K562 (cell line): ENCODE data around the gene EAF1. TPM values are rescaled to one million over a fixed set of nuclear protein-coding genes. Genes with fewer than 3 reads are reported as not detected.

ENCODE experiments used
- ATAC-seq: fragments of 200-7000 bp; cut with Tn5 transposase; 3 replicates; pipeline ENCODE4 v1.9.1; 2020; ENCODE audit warnings: moderate library complexity
- BruUV-seq: library from RNA; stranded (reverse); fragments of 400-500 nt; replicated peaks from 2 replicates; lab custom pipeline; 2021; lab: Mats Ljungman, UMichigan
- CTCF ChIA-PET: fragments of 300-600 bp; formaldehyde crosslinking; extraction: SDS; loops from one replicate; lab custom pipeline; 2021; ENCODE audit warnings: low intra/inter-chr PET ratio; lab: Yijun Ruan, JAX
- POLR2A ChIA-PET: fragments of 300-600, 350-650 bp; sonication (Branson Sonifier 250); formaldehyde crosslinking; extraction: SDS; loops from one replicate; lab custom pipeline; 2021; ENCODE audit warnings: antibody characterized with exemption, inconsistent platforms; lab: Yijun Ruan, JAX
- DNase-seq, 4 experiments: peaks; one replicate each; pipeline versions ENCODE4 v3.0.0 to v3.0.0-alpha.2; 2011 to 2018; ENCODE audit warnings: low spot score in 3 of 4, mixed read lengths in 3 of 4; ENCODE audit errors: extremely low read depth in 1 of 4
- FAIRE-seq: peaks from 2 replicates; lab custom pipeline; 2011; peaks lifted over from hg19 to GRCh38; lab: Jason Lieb, UNC
- H2AFZ ChIP-seq: 2 replicates; pipeline ENCODE4 v1.6.0; 2011; ENCODE audit warnings: low read depth, low read length, control low read depth, inconsistent platforms
- H3K27ac ChIP-seq: fragments of 200-600 bp; 3 replicates; pipeline ENCODE4 v1.8.0; 2011; ENCODE audit warnings: low read depth, mild to moderate bottlenecking, control low read depth, inconsistent platforms, low read length, moderate library complexity, mixed read lengths; ENCODE audit errors: extremely low read depth
- H3K27me3 ChIP-seq, 2 experiments: fragments of 300-600 bp in 1 of 2; 2 replicates in 1 of 2; 3 replicates in 1 of 2; pipeline versions ENCODE4 v1.6.0 to v1.8.0; 2011; ENCODE audit warnings: inconsistent platforms in 2 of 2, low read length in 2 of 2, mild to moderate bottlenecking in 1 of 2, mixed read lengths in 1 of 2, moderate library complexity in 1 of 2; ENCODE audit not compliant: control insufficient read depth in 2 of 2, insufficient read depth in 2 of 2
- H3K36me3 ChIP-seq: fragments of 300-600 bp; 3 replicates; pipeline ENCODE4 v1.8.0; 2011; ENCODE audit warnings: mild to moderate bottlenecking, low read length, inconsistent platforms; ENCODE audit not compliant: control insufficient read depth, insufficient read depth
- H3K4me1 ChIP-seq, 2 experiments: fragments of 200-600 bp in 1 of 2; replicated peaks in 1 of 2; 2 replicates in 1 of 2; 3 replicates in 1 of 2; pipeline versions ENCODE4 v1.5.1 to v1.8.0; 2011; ENCODE audit warnings: inconsistent platforms in 2 of 2, low read length in 2 of 2, mild to moderate bottlenecking in 1 of 2, mixed read lengths in 1 of 2, moderate library complexity in 1 of 2; ENCODE audit not compliant: control insufficient read depth in 2 of 2, insufficient read depth in 2 of 2
- H3K4me2 ChIP-seq: 2 replicates; pipeline ENCODE4 v1.6.1; 2011; ENCODE audit warnings: low read length, control low read depth, inconsistent platforms, mixed read lengths; ENCODE audit not compliant: insufficient read depth
- H3K4me3 ChIP-seq: fragments of 200-600 bp; sonication (generic), shearing (Covaris generic); 2 replicates; pipeline ENCODE4 v1.5.1; 2016; ENCODE audit warnings: control low read depth, inconsistent platforms
- H3K79me2 ChIP-seq: fragments of 200-600 bp; 3 replicates; pipeline ENCODE4 v1.8.0; 2011; ENCODE audit warnings: low read length, inconsistent platforms; ENCODE audit not compliant: control insufficient read depth, insufficient read depth
- H3K9ac ChIP-seq, 2 experiments: 2 replicates each; pipeline versions ENCODE4 v1.6.0 to v1.6.1; 2011; ENCODE audit warnings: low read depth in 2 of 2, low read length in 2 of 2, control low read depth in 1 of 2, inconsistent platforms in 1 of 2, mild to moderate bottlenecking in 1 of 2, mixed read lengths in 1 of 2; ENCODE audit not compliant: insufficient read depth in 1 of 2
- H3K9me1 ChIP-seq: one replicate; pipeline ENCODE4 v1.6.0; 2011; ENCODE audit warnings: inconsistent platforms, mild to moderate bottlenecking, low read length, moderate library complexity; ENCODE audit not compliant: control insufficient read depth, insufficient read depth
- H3K9me3 ChIP-seq: replicated peaks from 2 replicates; pipeline ENCODE4 v1.5.1; 2011; ENCODE audit warnings: low read depth, low read length, inconsistent platforms; ENCODE audit not compliant: control insufficient read depth, insufficient read depth
- H4K20me1 ChIP-seq: replicated peaks from 2 replicates; pipeline ENCODE4 v1.6.1; 2011; ENCODE audit warnings: low read length, inconsistent platforms, mixed read lengths; ENCODE audit not compliant: control insufficient read depth, insufficient read depth
- BCL6 ChIP-seq: fragments of 250-450 bp; sonication (Bioruptor Pico); IDR thresholded peaks from 2 replicates; pipeline ENCODE4 v1.4.0; 2020
- BCOR ChIP-seq: fragments of 450-650 bp; IDR thresholded peaks from 2 replicates; pipeline ENCODE4 v1.6.1; 2016
- ELF1 ChIP-seq: fragments of 200-800 bp; sonication (Bioruptor generic); IDR thresholded peaks from 2 replicates; pipeline ENCODE4 v1.6.1; 2016; ENCODE audit warnings: missing genetic modification characterization, missing compliant biosample characterization
- KDM1A ChIP-seq, 2 experiments: fragments of 450-650 bp; IDR thresholded peaks; 2 replicates each; pipeline ENCODE4 v1.6.1; 2016; ENCODE audit warnings: mild to moderate bottlenecking in 2 of 2
- RBM25 ChIP-seq: fragments of 200-400 bp; formaldehyde crosslinking; IDR thresholded peaks from 2 replicates; pipeline ENCODE4 v1.6.1; 2018; ENCODE audit warnings: low read length, low read depth, moderate library complexity; ENCODE audit not compliant: severe bottlenecking
- REST ChIP-seq, 2 experiments: fragments of 450-650 bp; formaldehyde crosslinking in 1 of 2; IDR thresholded peaks; 2 replicates each; pipeline versions ENCODE4 v1.4.0 to v1.6.1; 2014 to 2020; ENCODE audit warnings: mild to moderate bottlenecking in 2 of 2, borderline replicate concordance in 1 of 2, low read depth in 1 of 2
- TARDBP ChIP-seq: fragments of 450-650 bp; IDR thresholded peaks from 2 replicates; pipeline ENCODE4 v1.6.1; 2016
- UBTF ChIP-seq, 2 experiments: IDR thresholded peaks; 2 replicates each; pipeline ENCODE4 v1.6.1; 2012; ENCODE audit warnings: improper control_type of control experiment in 2 of 2, low read depth in 2 of 2, low read length in 2 of 2, borderline replicate concordance in 1 of 2
- ZNF280A ChIP-seq: fragments of 450-650 bp; IDR thresholded peaks from 2 replicates; pipeline ENCODE4 v1.6.1; 2018; ENCODE audit warnings: mild to moderate bottlenecking, low read depth; ENCODE audit not compliant: partially characterized antibody
- ZNF347 ChIP-seq: fragments of 450-650 bp; formaldehyde crosslinking; IDR thresholded peaks from 2 replicates; pipeline ENCODE4 v1.4.0; 2020; ENCODE audit warnings: low read depth, mild to moderate bottlenecking, moderate library complexity
- ZNF778 ChIP-seq: fragments of 450-650 bp; formaldehyde crosslinking; IDR thresholded peaks from 2 replicates; pipeline ENCODE4 v1.4.0; 2020; ENCODE audit warnings: mild to moderate bottlenecking, moderate library complexity
- in situ Hi-C: fragments of 300-500 bp; cut with MboI; formaldehyde crosslinking; loops from 4 replicates; pipeline ENCODE4 v1.15.0; 2018; ENCODE audit warnings: inconsistent platforms, mixed read lengths
- intact Hi-C: fragments of 100-400 bp; cut with micrococcal nuclease; formaldehyde crosslinking; loops from 2 replicates; pipeline ENCODE4 v1.14.2; 2022
- polyA plus RNA-seq, 8 experiments: library from polyadenylated mRNA; depleted of rRNA in 4 of 8; stranded (reverse) in 5 of 8; unstranded in 3 of 8; fragments of >200 nt; fragmentation: Nextera tagmentation in 2 of 8; fragmentation: Illumina TruSeq in 1 of 8; extraction: Ambion mirVana in 2 of 8; extraction: Trizol in 1 of 8; gene quantifications; 2 replicates each; pipeline versions ENCODE4 v1.2.1 to v1.2.3, GENCODE V29; 2011 to 2014; ENCODE audit warnings: inconsistent platforms in 1 of 8, missing spikeins in 1 of 8
- total RNA-seq, 7 experiments: library from RNA; depleted of rRNA in 6 of 7; stranded (reverse); fragments of >200 nt in 6 of 7; fragmentation: Illumina TruSeq in 2 of 7; extraction: Trizol in 2 of 7; gene quantifications; 2 replicates each; pipeline versions ENCODE4 v1.2.1 to v1.2.3, GENCODE V29; 2011 to 2021; ENCODE audit warnings: low replicate concordance in 1 of 7

The EAF1 gene
- total and polyA plus RNA-seq, 9 of the 15 experiments (the other 6 are each of a cell fraction or from before 2014, with no cell fraction given), result 7.0 to 26.8 (median 20.4) TPM

GRCh38 chr3:15454965-15455364, 27.6 kb downstream of the EAF1 start:
- Histone ChIP-seq H3K36me3 (no peaks in the 10 kb centered on the region), H3K4me2 (no peak overlapping the region), H3K9me3 (no peaks in the 10 kb centered on the region), H4K20me1 (no peaks in the 10 kb centered on the region), H3K9me1 (no peaks in the 10 kb centered on the region), H3K27me3 (peaks cover 2 to 10% of the 10 kb centered on the region in 2 experiments; a peak in 3 of 5 replicates), H3K4me1 (0 out of 5 replicates have a peak, but pooled peaks cover 0 to 3% of the 10 kb centered on the region in 2 experiments), H3K79me2 (no peaks in the 10 kb centered on the region), H3K4me3 (no peak overlapping the region), H2AFZ (no peak overlapping the region), H3K27ac (no peak overlapping the region)
- ChIA-PET CTCF (interaction anchor here (0.6 to 0.7 kb wide), 2 partner anchors 103 to 1566 kb away, joined by 3 read pairs; no protein-coding TSS in a partner anchor), POLR2A (interaction anchor here (0.9 to 1.9 kb wide), 2 partner anchors 12 kb away, joined by 3 to 8 read pairs; no protein-coding TSS in a partner anchor)
- no TSS peak for BruUV-seq
- FAIRE-seq (no peak), DNase-seq (no peak), ATAC-seq (no peak)
- TF ChIP-seq UBTF (IDR thresholded peaks at IDR 0.05; ENCODE audit: borderline replicate concordance in 1 of 2, low read depth in 2 of 2, low read length in 2 of 2) (no peak), ZNF280A (no peak), ZNF347 (CRISPR knock-in tag) (no peak), REST (IDR thresholded peaks at IDR 0.05; ENCODE audit: borderline replicate concordance) (no peak), REST (CRISPR knock-in tag; IDR thresholded peaks at IDR 0.05; ENCODE audit: low read depth) (no peak), ZNF778 (CRISPR knock-in tag) (no peak), BCOR (peak; percentile 62), RBM25 (peak; percentile 74), ELF1 (tag) (no peak), BCL6 (CRISPR knock-in tag) (no peak), KDM1A (IDR thresholded peaks at IDR 0.05) (peak in 1 of 2 experiments; percentile 61; a peak in 1 of 4 replicates), TARDBP (no peak)
- TF ChIP-seq, all 486 proteins: peak for 3
- no peak overlapping the region for H3K9ac ChIP-seq
- in situ Hi-C loops, result no loop called here
- intact Hi-C loops, result no loop called here
